ENCODE data around the gene WNT4.
A peak's percentile ranks its signal among the peaks of the same experiment; 100 is the strongest.

WNT4 gene

GRCh38 chr1:22163564-22163963, 20.7 kb upstream of the WNT4 start:
- DNase-seq: peak in 2 of 3 donors; percentile 42 to 61
- WGBS (ENCODE audit: insufficient coverage): 43% methylated on average over 5 of the region's 6 CpGs
- Histone ChIP-seq H3K36me3 (ENCODE audit: control insufficient read depth in 4 of 4, insufficient read depth in 4 of 4, low read length in 3 of 4) (no peaks in the 10 kb centered on the region), H3K4me3 (ENCODE audit: control insufficient read depth in 1 of 7, extremely low read depth in 1 of 7, insufficient read depth in 4 of 7, low read depth in 2 of 7, low read length in 6 of 7) (no peak overlapping the region), H3K4me1 (ENCODE audit: control extremely low read depth in 1 of 4, control insufficient read depth in 4 of 4, insufficient read depth in 4 of 4, low read length in 3 of 4) (peaks cover 0 to 19% (median 3%) of the 10 kb centered on the region in 4 experiments), H3K27ac (ENCODE audit: insufficient read depth in 1 of 2, low read depth in 1 of 2, low read length in 2 of 2, poor library complexity in 1 of 2, severe bottlenecking in 2 of 2) (no peak overlapping the region), H3K27me3 (replicated peaks in 2 of 5; ENCODE audit: control insufficient read depth in 4 of 5, insufficient read depth in 5 of 5, low read length in 4 of 5) (peaks cover 0 to 8% (median 0%) of the 10 kb centered on the region in 5 experiments), H3K9me3 (ENCODE audit: control extremely low read depth in 1 of 5, control insufficient read depth in 4 of 5, insufficient read depth in 2 of 5, low read depth in 1 of 5, low read length in 4 of 5) (no peaks in the 10 kb centered on the region)
- CTCF ChIA-PET: no interaction called here
- POLR2A ChIA-PET: no interaction called here

GRCh38 chr1:22163137-22163536, 20.2 kb upstream of the WNT4 start:
- Histone ChIP-seq H3K27ac (ENCODE audit: insufficient read depth in 1 of 2, low read depth in 1 of 2, low read length in 2 of 2, poor library complexity in 1 of 2, severe bottlenecking in 2 of 2) (no peak overlapping the region), H3K36me3 (ENCODE audit: control insufficient read depth in 4 of 4, insufficient read depth in 4 of 4, low read length in 3 of 4) (no peaks in the 10 kb centered on the region), H3K27me3 (replicated peaks in 2 of 5; ENCODE audit: control insufficient read depth in 4 of 5, insufficient read depth in 5 of 5, low read length in 4 of 5) (peaks cover 0 to 8% (median 0%) of the 10 kb centered on the region in 5 experiments), H3K4me1 (ENCODE audit: control extremely low read depth in 1 of 4, control insufficient read depth in 4 of 4, insufficient read depth in 4 of 4, low read length in 3 of 4) (peaks cover 0 to 19% (median 3%) of the 10 kb centered on the region in 4 experiments), H3K9me3 (ENCODE audit: control extremely low read depth in 1 of 5, control insufficient read depth in 4 of 5, insufficient read depth in 2 of 5, low read depth in 1 of 5, low read length in 4 of 5) (no peaks in the 10 kb centered on the region), H3K4me3 (ENCODE audit: control insufficient read depth in 1 of 7, extremely low read depth in 1 of 7, insufficient read depth in 4 of 7, low read depth in 2 of 7, low read length in 6 of 7) (no peak overlapping the region)
- POLR2A ChIA-PET: interaction anchor here (0.6 kb wide), 1 partner anchor 114 kb away, joined by 4 read pairs; no protein-coding TSS in a partner anchor
- CTCF ChIA-PET: no interaction called here
- DNase-seq: peak in 2 of 3 donors; percentile 22 to 52
- WGBS (ENCODE audit: insufficient coverage): 85% methylated on average over 10 of the region's 14 CpGs

- Histone ChIP-seq H3K27ac (ENCODE audit: insufficient read depth in 1 of 2, low read depth in 1 of 2, low read length in 2 of 2, poor library complexity in 1 of 2, severe bottlenecking in 2 of 2) (no peak overlapping the region), H3K9me3 (ENCODE audit: control extremely low read depth in 1 of 5, control insufficient read depth in 4 of 5, insufficient read depth in 2 of 5, low read depth in 1 of 5, low read length in 4 of 5) (no peaks in the 10 kb centered on the region), H3K4me1 (ENCODE audit: control extremely low read depth in 1 of 4, control insufficient read depth in 4 of 4, insufficient read depth in 4 of 4, low read length in 3 of 4) (peaks cover 0 to 19% (median 3%) of the 10 kb centered on the region in 4 experiments), H3K36me3 (ENCODE audit: control insufficient read depth in 4 of 4, insufficient read depth in 4 of 4, low read length in 3 of 4) (no peaks in the 10 kb centered on the region), H3K27me3 (replicated peaks in 2 of 5; ENCODE audit: control insufficient read depth in 4 of 5, insufficient read depth in 5 of 5, low read length in 4 of 5) (peaks cover 0 to 10% (median 2%) of the 10 kb centered on the region in 5 experiments), H3K4me3 (ENCODE audit: control insufficient read depth in 1 of 7, extremely low read depth in 1 of 7, insufficient read depth in 4 of 7, low read depth in 2 of 7, low read length in 6 of 7) (no peak overlapping the region)
- POLR2A ChIA-PET: no interaction called here
- CTCF ChIA-PET: no interaction called here
- 91% methylated on average over 11 of the region's 17 CpGs for WGBS (ENCODE audit: insufficient coverage)
- DNase-seq: no peak
These were observed 17.0 kb upstream of the WNT4 start for GRCh38 chr1:22159891-22160290.

- no peaks in the 10 kb centered on the region for H3K9me3 ChIP-seq (ENCODE audit: control extremely low read depth in 1 of 5, control insufficient read depth in 4 of 5, insufficient read depth in 2 of 5, low read depth in 1 of 5, low read length in 4 of 5)
- no peak for DNase-seq
- WGBS (ENCODE audit: insufficient coverage): 100% methylated on average over 2 of the region's 4 CpGs
- POLR2A ChIA-PET: no interaction called here
- H3K27me3 ChIP-seq (replicated peaks in 2 of 5; ENCODE audit: control insufficient read depth in 4 of 5, insufficient read depth in 5 of 5, low read length in 4 of 5): peaks cover 0 to 10% (median 2%) of the 10 kb centered on the region in 5 experiments
- H3K4me3 ChIP-seq (ENCODE audit: control insufficient read depth in 1 of 7, extremely low read depth in 1 of 7, insufficient read depth in 4 of 7, low read depth in 2 of 7, low read length in 6 of 7): no peak overlapping the region
- CTCF ChIA-PET: interaction anchor here (0.6 kb wide), 1 partner anchor 15 kb away, joined by 3 read pairs; no protein-coding TSS in a partner anchor
- peaks cover 0 to 12% (median 2%) of the 10 kb centered on the region in 4 experiments for H3K4me1 ChIP-seq (ENCODE audit: control extremely low read depth in 1 of 4, control insufficient read depth in 4 of 4, insufficient read depth in 4 of 4, low read length in 3 of 4)
- H3K27ac ChIP-seq (ENCODE audit: insufficient read depth in 1 of 2, low read depth in 1 of 2, low read length in 2 of 2, poor library complexity in 1 of 2, severe bottlenecking in 2 of 2): no peak overlapping the region
- H3K36me3 ChIP-seq (ENCODE audit: control insufficient read depth in 4 of 4, insufficient read depth in 4 of 4, low read length in 3 of 4): no peaks in the 10 kb centered on the region
These were observed 15.8 kb upstream of the WNT4 start for GRCh38 chr1:22158654-22159053.

GRCh38 chr1:22157359-22157966, 14.6 kb upstream of the WNT4 start:
- POLR2A ChIA-PET: interaction anchor here (0.6 kb wide), 1 partner anchor 11 kb away, joined by 5 read pairs; no protein-coding TSS in a partner anchor
- WGBS (ENCODE audit: insufficient coverage): 90% methylated on average over 8 of the region's 9 CpGs

GRCh38 chr1:22155517-22155916, 12.6 kb upstream of the WNT4 start:
- H3K27me3 ChIP-seq (replicated peaks in 2 of 5; ENCODE audit: control insufficient read depth in 4 of 5, insufficient read depth in 5 of 5, low read length in 4 of 5): peaks cover 0 to 8% (median 4%) of the 10 kb centered on the region in 5 experiments
- ChIA-PET POLR2A (interaction anchor here (0.7 kb wide), 1 partner anchor 43 kb away, joined by 3 read pairs; no protein-coding TSS in a partner anchor), CTCF (no interaction called here)
- H3K4me1 ChIP-seq (ENCODE audit: control extremely low read depth in 1 of 4, control insufficient read depth in 4 of 4, insufficient read depth in 4 of 4, low read length in 3 of 4): peaks cover 0 to 2% (median 0%) of the 10 kb centered on the region in 4 experiments
- no peak overlapping the region for H3K27ac ChIP-seq (ENCODE audit: insufficient read depth in 1 of 2, low read depth in 1 of 2, low read length in 2 of 2, poor library complexity in 1 of 2, severe bottlenecking in 2 of 2)
- no peaks in the 10 kb centered on the region for H3K9me3 ChIP-seq (ENCODE audit: control extremely low read depth in 1 of 5, control insufficient read depth in 4 of 5, insufficient read depth in 2 of 5, low read depth in 1 of 5, low read length in 4 of 5)
- H3K4me3 ChIP-seq (ENCODE audit: control insufficient read depth in 1 of 7, extremely low read depth in 1 of 7, insufficient read depth in 4 of 7, low read depth in 2 of 7, low read length in 6 of 7): no peak overlapping the region
- WGBS (ENCODE audit: insufficient coverage): 100% methylated on average over 3 of the region's 4 CpGs
- no peaks in the 10 kb centered on the region for H3K36me3 ChIP-seq (ENCODE audit: control insufficient read depth in 4 of 4, insufficient read depth in 4 of 4, low read length in 3 of 4)
- DNase-seq: no peak

More at GRCh38 chr1:22157359-22157966, 14.6 kb upstream of the WNT4 start:
- Histone ChIP-seq H3K9me3 (ENCODE audit: control extremely low read depth in 1 of 5, control insufficient read depth in 4 of 5, insufficient read depth in 2 of 5, low read depth in 1 of 5, low read length in 4 of 5) (no peaks in the 10 kb centered on the region), H3K4me1 (ENCODE audit: control extremely low read depth in 1 of 4, control insufficient read depth in 4 of 4, insufficient read depth in 4 of 4, low read length in 3 of 4) (peaks cover 0 to 2% (median under 1%) of the 10 kb centered on the region in 4 experiments), H3K27ac (ENCODE audit: insufficient read depth in 1 of 2, low read depth in 1 of 2, low read length in 2 of 2, poor library complexity in 1 of 2, severe bottlenecking in 2 of 2) (no peak overlapping the region), H3K27me3 (replicated peaks in 2 of 5; ENCODE audit: control insufficient read depth in 4 of 5, insufficient read depth in 5 of 5, low read length in 4 of 5) (peaks cover 0 to 5% (median 2%) of the 10 kb centered on the region in 5 experiments), H3K36me3 (ENCODE audit: control insufficient read depth in 4 of 4, insufficient read depth in 4 of 4, low read length in 3 of 4) (no peaks in the 10 kb centered on the region), H3K4me3 (ENCODE audit: control insufficient read depth in 1 of 7, extremely low read depth in 1 of 7, insufficient read depth in 4 of 7, low read depth in 2 of 7, low read length in 6 of 7) (no peak overlapping the region)
- CTCF ChIA-PET: no interaction called here
- DNase-seq: no peak

GRCh38 chr1:22154626-22155025, 11.7 kb upstream of the WNT4 start:
- no peaks in the 10 kb centered on the region for H3K36me3 ChIP-seq (ENCODE audit: control insufficient read depth in 4 of 4, insufficient read depth in 4 of 4, low read length in 3 of 4)
- no peak overlapping the region for H3K27ac ChIP-seq (ENCODE audit: insufficient read depth in 1 of 2, low read depth in 1 of 2, low read length in 2 of 2, poor library complexity in 1 of 2, severe bottlenecking in 2 of 2)
- H3K27me3 ChIP-seq (replicated peaks in 2 of 5; ENCODE audit: control insufficient read depth in 4 of 5, insufficient read depth in 5 of 5, low read length in 4 of 5): peaks cover 0 to 8% (median 4%) of the 10 kb centered on the region in 5 experiments
- ChIA-PET POLR2A (no interaction called here), CTCF (no interaction called here)
- DNase-seq: no peak
- H3K4me3 ChIP-seq (ENCODE audit: control insufficient read depth in 1 of 7, extremely low read depth in 1 of 7, insufficient read depth in 4 of 7, low read depth in 2 of 7, low read length in 6 of 7): no peak overlapping the region
- H3K4me1 ChIP-seq (ENCODE audit: control extremely low read depth in 1 of 4, control insufficient read depth in 4 of 4, insufficient read depth in 4 of 4, low read length in 3 of 4): peaks cover 0 to 2% (median 0%) of the 10 kb centered on the region in 4 experiments
- H3K9me3 ChIP-seq (ENCODE audit: control extremely low read depth in 1 of 5, control insufficient read depth in 4 of 5, insufficient read depth in 2 of 5, low read depth in 1 of 5, low read length in 4 of 5): no peaks in the 10 kb centered on the region
- WGBS (ENCODE audit: insufficient coverage): 96% methylated on average over 4 of the region's 6 CpGs

All from common myeloid progenitor, CD34-positive (primary cell).